Tongue (tissue), 2 donors: ENCODE results near the gene STK24. TPM values are rescaled to one million over a fixed set of nuclear protein-coding genes. Genes with fewer than 3 reads are reported as not detected.

Source experiments
- DNase-seq: peaks from one replicate; pipeline ENCODE4 v3.0.0-alpha.2; 2015
- total RNA-seq: library from RNA; depleted of rRNA; stranded (reverse); fragments of >200 nt; gene quantifications from one replicate; pipeline ENCODE4 v1.2.3, GENCODE V29; 2014

The STK24 gene
- total RNA-seq, 1 donor from 2014 or later, result 59.0 TPM

- DNase-seq, result no peak
These were observed 169.9 kb downstream of the STK24 start for GRCh38 chr13:98406971-98407370.

- DNase-seq, result no peak
These were observed 170.5 kb downstream of the STK24 start for GRCh38 chr13:98406427-98406826.

- no peak for DNase-seq
These were observed 171.1 kb downstream of the STK24 start for GRCh38 chr13:98405690-98406344.

GRCh38 chr13:98405107-98405571 is 171.8 kb downstream of the STK24 start:
- DNase-seq, result peak; percentile 49

GRCh38 chr13:98403076-98403475 is 173.8 kb downstream of the STK24 start:
- DNase-seq, result no peak

GRCh38 chr13:98401934-98402333 is 175.0 kb downstream of the STK24 start:
- DNase-seq, result no peak

- DNase-seq, result no peak
These were observed 177.2 kb downstream of the STK24 start for GRCh38 chr13:98399756-98400155.

- no peak for DNase-seq
These were observed 178.3 kb downstream of the STK24 start for GRCh38 chr13:98398581-98398980.

GRCh38 chr13:98397861-98398260 is 179.0 kb downstream of the STK24 start:
- no peak for DNase-seq

- DNase-seq, result peak; percentile 48
These were observed 179.7 kb downstream of the STK24 start for GRCh38 chr13:98397221-98397620.

GRCh38 chr13:98396071-98396710 is 180.7 kb downstream of the STK24 start:
- no peak for DNase-seq

Other genes starting within 250 kb of the STK24 start
- gene SLC15A1, start 175.6 kb upstream of the STK24 start, total RNA-seq, result not detected